Stomach (tissue), 9 donors: ENCODE results near the gene CUX1. TPM values are rescaled to one million over a fixed set of nuclear protein-coding genes. Genes with fewer than 3 reads are reported as not detected.

Source experiments
- DNase-seq, 2 donors: peaks; one replicate each; pipeline versions ENCODE4 v3.0.0 to v3.0.0-alpha.2; 2013 to 2019
- H3K27ac ChIP-seq, 5 donors: fragments of 200-600 bp in 4 of 5; sonication (generic) in 4 of 5; one replicate each; pipeline ENCODE4 v1.5.1; 2013 to 2019; ENCODE audit warnings: mild to moderate bottlenecking in 1 of 5, moderate library complexity in 1 of 5
- H3K27me3 ChIP-seq, 3 donors: fragments of 200-600 bp; sonication (generic); one replicate each; pipeline ENCODE4 v1.5.1; 2017 to 2019; ENCODE audit warnings: mixed run types in 1 of 3
- H3K36me3 ChIP-seq, 4 donors: fragments of 200-600 bp; sonication (generic); 1 replicate in 3 of 4; 2 replicates in 1 of 4; pipeline ENCODE4 v1.5.1; 2016 to 2019
- H3K4me1 ChIP-seq, 4 donors: fragments of 200-600 bp; sonication (generic); one replicate each; pipeline ENCODE4 v1.5.1; 2016 to 2019
- H3K4me3 ChIP-seq, 4 donors: fragments of 200-600 bp; sonication (generic) in 3 of 4; one replicate each; pipeline ENCODE4 v1.5.1; 2016 to 2019; ENCODE audit warnings: mild to moderate bottlenecking in 1 of 4
- H3K9me3 ChIP-seq, 4 donors: fragments of 200-600 bp; sonication (generic); one replicate each; pipeline ENCODE4 v1.5.1; 2016 to 2019
- CTCF ChIP-seq, 7 experiments: fragments of 450-650 bp in 4 of 7; fragments of 200-600 bp in 3 of 7; sonication (generic) in 3 of 7; IDR thresholded peaks; one replicate each; pipeline ENCODE4 v1.5.1; 2016 to 2019; ENCODE audit warnings: antibody characterized with exemption in 7 of 7, control low read depth in 2 of 7, mild to moderate bottlenecking in 1 of 7
- EP300 ChIP-seq: sonication (generic); formaldehyde crosslinking; IDR thresholded peaks from one replicate; pipeline ENCODE4 v1.6.1; 2017; ENCODE audit warnings: antibody characterized with exemption
- POLR2A ChIP-seq, 4 donors: fragments of 450-650 bp; IDR thresholded peaks; one replicate each; pipeline ENCODE4 v1.6.1; 2016; ENCODE audit warnings: antibody characterized with exemption in 4 of 4, control low read depth in 2 of 4, mild to moderate bottlenecking in 1 of 4, moderate library complexity in 1 of 4
- POLR2AphosphoS5 ChIP-seq, 3 donors: sonication (generic); formaldehyde crosslinking; IDR thresholded peaks; one replicate each; pipeline ENCODE4 v1.6.1; 2016; ENCODE audit warnings: antibody characterized with exemption in 3 of 3
- WGBS, 5 donors: extraction: QIAGEN DNeasy Blood & Tissue Kit in 3 of 5; methylation state at CpG; one replicate each; pipeline versions ENCODE4 v1.1.5 to v1.1.7; 2013 to 2018; 5-methylcytosine and 5-hydroxymethylcytosine counted together
- intact Hi-C: fragments of 100-400 bp; cut with DNase I; formaldehyde crosslinking; loops from one replicate; pipeline ENCODE4 v1.15.1; 2023; ENCODE audit warnings: low total_unique reads
- polyA plus RNA-seq, 3 donors: library from polyadenylated mRNA; stranded (reverse); fragments of 200-250 nt; gene quantifications; one replicate each; pipeline ENCODE4 v1.2.3, GENCODE V29; 2013
- total RNA-seq, 5 donors: library from RNA; depleted of rRNA; stranded (reverse); fragments of >200 nt; gene quantifications; one replicate each; pipeline versions ENCODE4 v1.1.0 to v1.2.3, GENCODE V29; 2014 to 2016
- donor health status: healthy with polysubstance abuse.
- donor health status: Bipolar disorder and iron deficiency.
- donor health status: healthy.

CUX1 gene
- total and polyA plus RNA-seq, 8 donors = 24.7 to 201 (median 54.7) TPM

GRCh38 chr7:102165136-102165535 is 347.7 kb downstream of the CUX1 start:
- H3K27me3 ChIP-seq = no peaks in the 10 kb centered on the region
- WGBS, 5 donors = 85 to 93% (median 89%) methylated on average over 6 of the region's 6 CpGs
- TF ChIP-seq POLR2AphosphoS5 (IDR thresholded peaks at IDR 0.05) (no peak), CTCF (IDR thresholded peaks at IDR 0.05) (no peak), POLR2A (IDR thresholded peaks at IDR 0.05) (no peak), EP300 (no peak)
- no peak for DNase-seq
- H3K36me3 ChIP-seq = peaks cover under 1 to 64% (median 59%) of the 10 kb centered on the region in 4 donors
- H3K9me3 ChIP-seq = no peaks in the 10 kb centered on the region
- intact Hi-C loops = no loop called here
- H3K27ac ChIP-seq = no peak overlapping the region
- H3K4me3 ChIP-seq = no peak overlapping the region
- peaks cover 0 to 22% (median 11%) of the 10 kb centered on the region in 4 donors for H3K4me1 ChIP-seq

GRCh38 chr7:102167254-102167653 is 349.8 kb downstream of the CUX1 start:
- WGBS, 5 donors = 90 to 94% (median 91%) methylated on average over 6 of the region's 6 CpGs

GRCh38 chr7:102169651-102170392 is 352.4 kb downstream of the CUX1 start:
- peaks cover 8 to 72% (median 70%) of the 10 kb centered on the region in 4 donors for H3K36me3 ChIP-seq
- peak overlapping the region in 3 of 5 donors; percentile 14 to 34 (median 25) for H3K27ac ChIP-seq
- intact Hi-C loops = no loop called here
- no peaks in the 10 kb centered on the region for H3K27me3 ChIP-seq
- TF ChIP-seq POLR2A (IDR thresholded peaks at IDR 0.05) (no peak), POLR2AphosphoS5 (IDR thresholded peaks at IDR 0.05) (no peak), CTCF (IDR thresholded peaks at IDR 0.05) (no peak), EP300 (no peak)
- peak in 1 of 2 donors; percentile 20 for DNase-seq
- H3K4me1 ChIP-seq = peaks cover 0 to 22% (median 11%) of the 10 kb centered on the region in 4 donors
- no peaks in the 10 kb centered on the region for H3K9me3 ChIP-seq
- 67 to 74% (median 71%) methylated on average over 14 of the region's 14 CpGs for WGBS, 5 donors
- H3K4me3 ChIP-seq = no peak overlapping the region

More at GRCh38 chr7:102167254-102167653, 349.8 kb downstream of the CUX1 start:
- Histone ChIP-seq H3K27me3 (no peaks in the 10 kb centered on the region), H3K27ac (no peak overlapping the region), H3K36me3 (peaks cover 0 to 72% (median 69%) of the 10 kb centered on the region in 4 donors), H3K4me3 (no peak overlapping the region), H3K9me3 (no peaks in the 10 kb centered on the region), H3K4me1 (peaks cover 0 to 22% (median 11%) of the 10 kb centered on the region in 4 donors)
- intact Hi-C loops = no loop called here
- no peak for DNase-seq
- TF ChIP-seq POLR2A (IDR thresholded peaks at IDR 0.05) (no peak), POLR2AphosphoS5 (IDR thresholded peaks at IDR 0.05) (no peak), EP300 (no peak), CTCF (IDR thresholded peaks at IDR 0.05) (no peak)

- H3K4me1 ChIP-seq = peaks cover 0 to 22% (median 11%) of the 10 kb centered on the region in 4 donors
- TF ChIP-seq CTCF (IDR thresholded peaks at IDR 0.05) = no peak
- no peak for TF ChIP-seq POLR2AphosphoS5 (IDR thresholded peaks at IDR 0.05)
- no peak for TF ChIP-seq EP300
- no peak for TF ChIP-seq POLR2A (IDR thresholded peaks at IDR 0.05)
- peaks cover 8 to 74% (median 73%) of the 10 kb centered on the region in 4 donors for H3K36me3 ChIP-seq
- WGBS, 5 donors = 83 to 87% (median 84%) methylated on average over 22 of the region's 22 CpGs
- H3K27me3 ChIP-seq = no peaks in the 10 kb centered on the region
- peak in 1 of 2 donors; percentile 26 for DNase-seq
- peak overlapping the region in 2 of 5 donors; percentile 25 to 34 for H3K27ac ChIP-seq
- no peaks in the 10 kb centered on the region for H3K9me3 ChIP-seq
- intact Hi-C loops = no loop called here
- no peak overlapping the region for H3K4me3 ChIP-seq
Measured at GRCh38 chr7:102170393-102170970, 353.1 kb downstream of the CUX1 start.
